GM12878 (cell line): ENCODE data around the gene ARHGAP45. TPM values are rescaled to one million over a fixed set of nuclear protein-coding genes. Genes with fewer than 3 reads are reported as not detected.

Experiments used
- CREB1 ChIP-seq: IDR thresholded peaks from 2 replicates; pipeline ENCODE4 v1.6.1; 2012; ENCODE audit warnings: low read depth, mild to moderate bottlenecking, inconsistent platforms
- CUX1 ChIP-seq: IDR thresholded peaks from 2 replicates; pipeline ENCODE4 v1.6.1; 2012; ENCODE audit warnings: improper control_type of control experiment, low read depth, low read length; ENCODE audit not compliant: insufficient replicate concordance
- GATAD2B ChIP-seq: fragments of 450-650 bp; conservative IDR thresholded peaks from 2 replicates; pipeline ENCODE4 v1.6.1; 2017; ENCODE audit warnings: low read depth, mild to moderate bottlenecking, moderate library complexity
- PRDM15 ChIP-seq: fragments of 450-650 bp; formaldehyde crosslinking; IDR thresholded peaks from 2 replicates; pipeline ENCODE4 v1.4.0; 2020; ENCODE audit warnings: mild to moderate bottlenecking, moderate library complexity
- SIN3A ChIP-seq: IDR thresholded peaks from 2 replicates; pipeline ENCODE4 v1.6.1; 2012; ENCODE audit warnings: low read depth, low read length, improper control_type of control experiment
- SREBF1 ChIP-seq: IDR thresholded peaks from 2 replicates; pipeline ENCODE4 v1.6.1; 2012; ENCODE audit warnings: mild to moderate bottlenecking, low read length
- WRNIP1 ChIP-seq: IDR thresholded peaks from 2 replicates; pipeline ENCODE4 v1.6.1; 2011; ENCODE audit warnings: low read depth, low read length, improper control_type of control experiment, borderline replicate concordance
- ZBTB33 ChIP-seq: fragments of 450-650 bp; IDR thresholded peaks from 2 replicates; pipeline ENCODE4 v1.6.1; 2017; ENCODE audit warnings: mild to moderate bottlenecking
- ZNF592 ChIP-seq: fragments of 450-650 bp; IDR thresholded peaks from 2 replicates; pipeline ENCODE4 v1.6.1; 2017; ENCODE audit warnings: mild to moderate bottlenecking, moderate library complexity
- polyA plus RNA-seq, 11 experiments: library from polyadenylated mRNA; depleted of rRNA in 4 of 11; unstranded in 6 of 11; stranded (reverse) in 5 of 11; fragments of >200 nt; fragmentation: Nextera tagmentation in 4 of 11; fragmentation: Illumina TruSeq in 1 of 11; extraction: Ambion mirVana in 4 of 11; extraction: Trizol in 1 of 11; gene quantifications; 1 replicate in 1 of 11; 2 replicates in 10 of 11; pipeline versions ENCODE4 v1.2.1 to v1.2.3, GENCODE V29; 2011 to 2016; ENCODE audit warnings: inconsistent platforms in 2 of 11, missing spikeins in 2 of 11, low read depth in 1 of 11
- total RNA-seq, 4 experiments: library from RNA; depleted of rRNA in 3 of 4; stranded (reverse); fragments of >200 nt in 3 of 4; fragmentation: Illumina TruSeq in 1 of 4; extraction: Trizol in 1 of 4; gene quantifications; 2 replicates each; pipeline versions ENCODE4 v1.2.1 to v1.2.3, GENCODE V29; 2013 to 2021

Gene ARHGAP45
- total and polyA plus RNA-seq, 10 of the 15 experiments (the other 5 are each of a cell fraction or from before 2014, with no cell fraction given) = 1.4 to 151 (median 59.9) TPM

GRCh38 chr19:1068009-1069001 is 1.3 kb downstream of the ARHGAP45 start (continued):
- TF ChIP-seq CUX1 = no peak
- TF ChIP-seq GATAD2B = peak; percentile 67
- 0 out of 2 replicates have a peak, but pooled peaks have one; percentile 26 for TF ChIP-seq ZNF592
- no peak for TF ChIP-seq PRDM15
- TF ChIP-seq ZBTB33 = no peak
- TF ChIP-seq SIN3A = peak; percentile 9; the same call in 1 of the 2 replicates
- TF ChIP-seq SREBF1 = 0 out of 2 replicates have a peak, but pooled peaks have one; percentile 58
- TF ChIP-seq WRNIP1 = no peak
- no peak for TF ChIP-seq CREB1
